ENCODE data around the gene LGALS1.

The LGALS1 gene

GRCh38 chr22:37664249-37665101 lies 11.0 kb upstream of the LGALS1 start:
- no peak for DNase-seq

DNA sequence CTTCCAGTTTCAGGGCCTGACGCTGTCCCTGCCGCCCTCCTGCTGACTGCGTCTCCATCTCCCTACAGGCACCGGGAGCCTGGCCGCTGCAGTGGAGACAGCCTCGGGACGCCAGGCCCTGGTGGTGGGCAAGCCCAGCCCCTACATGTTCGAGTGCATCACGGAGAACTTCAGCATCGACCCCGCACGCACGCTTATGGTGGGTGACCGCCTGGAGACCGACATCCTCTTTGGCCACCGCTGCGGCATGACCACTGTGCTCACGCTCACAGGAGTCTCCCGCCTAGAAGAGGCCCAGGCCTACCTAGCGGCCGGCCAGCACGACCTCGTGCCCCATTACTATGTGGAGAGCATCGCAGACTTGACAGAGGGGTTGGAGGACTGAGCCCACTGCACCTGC lies 9.9 kb upstream of the LGALS1 start:
- no peak for DNase-seq

DNA sequence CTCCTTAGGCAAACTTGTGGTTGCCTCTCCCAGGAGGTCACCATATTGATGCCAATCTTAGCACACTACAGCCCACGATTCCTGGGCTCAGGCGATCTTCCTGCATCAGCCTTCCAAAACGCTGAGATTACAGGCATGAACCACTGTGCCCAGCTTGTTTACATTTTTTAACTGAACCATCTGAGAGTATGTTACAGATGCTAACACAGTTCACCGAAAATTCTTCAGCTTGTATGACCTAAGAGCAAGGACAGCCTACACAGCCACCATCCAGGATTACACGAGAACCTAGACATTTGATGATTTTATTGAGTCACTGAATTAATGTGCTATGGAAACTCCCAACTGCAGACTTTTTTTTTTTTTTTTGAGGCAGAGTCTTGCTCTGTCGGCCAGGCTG lies 5.8 kb upstream of the LGALS1 start:
- no peak for DNase-seq

- DNase-seq: no peak
These were observed 3.1 kb upstream of the LGALS1 start for GRCh38 chr22:37672206-37672919.

- DNase-seq: no peak
These were observed 2.4 kb upstream of the LGALS1 start for GRCh38 chr22:37672920-37673455.

- no peak for DNase-seq
These were observed 1.2 kb upstream of the LGALS1 start for GRCh38 chr22:37674248-37674647.

- DNase-seq: no peak
These were observed 697 bp downstream of the LGALS1 start for GRCh38 chr22:37675930-37676735.

GRCh38 chr22:37676736-37677492 lies 1.5 kb downstream of the LGALS1 start:
- peak; percentile 85 for DNase-seq

DNA sequence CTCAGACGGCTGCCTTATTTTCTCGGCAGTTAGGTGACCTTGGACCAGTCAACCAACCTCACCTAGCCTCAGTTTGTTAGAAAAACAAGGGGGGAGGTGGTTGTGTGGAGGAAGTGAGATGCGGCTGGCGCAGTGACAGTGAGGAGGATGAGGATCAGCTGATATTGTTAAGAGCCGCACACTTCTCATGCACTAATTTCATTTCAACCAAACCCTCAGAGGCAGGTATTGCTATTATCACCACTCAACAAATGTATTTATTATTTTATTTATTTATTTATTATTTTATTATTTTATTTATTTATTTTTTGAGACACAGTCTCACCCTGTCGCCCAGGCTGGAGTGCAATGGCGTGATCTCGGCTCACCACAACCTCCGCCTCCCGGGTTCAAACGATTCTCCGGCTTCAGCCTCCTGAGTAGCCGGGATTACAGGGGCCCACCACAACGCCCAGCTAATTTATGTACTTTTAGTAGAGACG lies 2.1 kb downstream of the LGALS1 start:
- no peak for DNase-seq

DNA sequence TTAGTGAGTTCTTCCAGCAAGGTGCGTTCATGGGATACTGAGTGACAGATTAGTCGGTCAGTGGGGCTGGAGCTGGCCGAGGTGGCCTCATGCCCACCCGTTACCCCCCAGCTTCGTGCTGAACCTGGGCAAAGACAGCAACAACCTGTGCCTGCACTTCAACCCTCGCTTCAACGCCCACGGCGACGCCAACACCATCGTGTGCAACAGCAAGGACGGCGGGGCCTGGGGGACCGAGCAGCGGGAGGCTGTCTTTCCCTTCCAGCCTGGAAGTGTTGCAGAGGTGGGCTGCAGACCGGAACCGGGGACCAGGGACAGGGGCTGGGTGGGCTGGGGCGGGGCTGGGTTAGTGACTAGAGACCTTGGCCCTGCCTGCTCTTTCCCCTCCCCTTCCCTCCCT lies 2.9 kb downstream of the LGALS1 start:
- DNase-seq: no peak

GRCh38 chr22:37679670-37680069 lies 4.2 kb downstream of the LGALS1 start:
- no peak for DNase-seq

DNA sequence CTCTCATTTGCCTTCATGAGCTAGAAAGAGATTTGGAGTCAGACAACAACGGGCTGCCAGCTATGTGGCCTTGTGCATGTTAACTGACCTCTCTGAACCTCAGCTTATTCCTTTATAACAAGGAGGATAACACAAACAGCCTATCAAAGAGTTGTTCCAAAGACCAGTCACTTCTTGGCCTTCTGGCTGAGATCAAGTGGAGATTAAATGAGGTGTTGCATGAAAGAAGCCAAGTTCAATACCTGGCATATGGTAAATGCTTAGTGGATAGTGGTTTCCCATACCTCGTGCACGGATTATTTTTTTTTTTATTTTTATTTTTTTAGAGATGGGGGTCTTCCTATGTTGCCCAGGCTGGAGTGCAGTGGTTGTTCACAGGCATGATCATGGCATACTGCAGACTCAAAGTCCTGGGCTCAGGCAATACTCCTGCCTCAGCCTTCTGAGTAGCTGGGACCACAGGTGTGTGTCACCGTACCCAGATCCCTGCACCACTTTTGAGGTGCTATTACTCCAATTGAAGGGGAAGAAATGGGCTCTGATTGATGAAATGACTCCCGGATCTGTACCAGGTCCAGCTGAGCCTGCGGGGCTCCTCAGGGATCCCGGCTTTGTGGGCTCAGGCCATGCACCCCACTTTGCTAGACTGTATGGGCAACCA lies 4.9 kb downstream of the LGALS1 start:
- no peak for DNase-seq

- no peak for DNase-seq
These were observed 5.6 kb downstream of the LGALS1 start for GRCh38 chr22:37681001-37681424.

DNA sequence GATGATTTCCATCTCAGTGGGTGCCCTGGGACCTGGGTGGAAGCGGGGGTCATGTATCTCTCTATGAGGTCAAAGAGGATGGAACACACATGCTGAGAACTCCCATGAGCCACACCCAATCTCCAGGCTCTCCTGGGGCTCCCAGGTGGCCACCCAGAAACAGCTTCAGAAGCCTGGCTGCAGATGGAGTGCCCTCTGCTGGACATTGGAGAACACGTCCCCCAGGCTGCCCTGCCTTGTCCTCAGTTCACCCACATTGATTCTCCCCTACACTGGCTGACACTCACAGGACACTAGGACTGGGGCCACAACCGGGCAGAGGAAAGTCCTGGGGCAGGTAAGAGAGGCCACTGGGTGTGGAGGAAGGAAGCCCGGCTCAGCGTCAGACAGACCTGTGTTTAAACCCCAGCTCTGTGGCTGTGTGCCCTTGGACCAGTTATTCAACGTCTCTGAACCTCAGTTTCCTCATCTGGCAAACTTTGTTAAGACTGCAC lies 6.2 kb downstream of the LGALS1 start:
- DNase-seq: peak; percentile 69

- peak; percentile 9 for DNase-seq
These were observed 9.6 kb downstream of the LGALS1 start for GRCh38 chr22:37684803-37685615.

DNA sequence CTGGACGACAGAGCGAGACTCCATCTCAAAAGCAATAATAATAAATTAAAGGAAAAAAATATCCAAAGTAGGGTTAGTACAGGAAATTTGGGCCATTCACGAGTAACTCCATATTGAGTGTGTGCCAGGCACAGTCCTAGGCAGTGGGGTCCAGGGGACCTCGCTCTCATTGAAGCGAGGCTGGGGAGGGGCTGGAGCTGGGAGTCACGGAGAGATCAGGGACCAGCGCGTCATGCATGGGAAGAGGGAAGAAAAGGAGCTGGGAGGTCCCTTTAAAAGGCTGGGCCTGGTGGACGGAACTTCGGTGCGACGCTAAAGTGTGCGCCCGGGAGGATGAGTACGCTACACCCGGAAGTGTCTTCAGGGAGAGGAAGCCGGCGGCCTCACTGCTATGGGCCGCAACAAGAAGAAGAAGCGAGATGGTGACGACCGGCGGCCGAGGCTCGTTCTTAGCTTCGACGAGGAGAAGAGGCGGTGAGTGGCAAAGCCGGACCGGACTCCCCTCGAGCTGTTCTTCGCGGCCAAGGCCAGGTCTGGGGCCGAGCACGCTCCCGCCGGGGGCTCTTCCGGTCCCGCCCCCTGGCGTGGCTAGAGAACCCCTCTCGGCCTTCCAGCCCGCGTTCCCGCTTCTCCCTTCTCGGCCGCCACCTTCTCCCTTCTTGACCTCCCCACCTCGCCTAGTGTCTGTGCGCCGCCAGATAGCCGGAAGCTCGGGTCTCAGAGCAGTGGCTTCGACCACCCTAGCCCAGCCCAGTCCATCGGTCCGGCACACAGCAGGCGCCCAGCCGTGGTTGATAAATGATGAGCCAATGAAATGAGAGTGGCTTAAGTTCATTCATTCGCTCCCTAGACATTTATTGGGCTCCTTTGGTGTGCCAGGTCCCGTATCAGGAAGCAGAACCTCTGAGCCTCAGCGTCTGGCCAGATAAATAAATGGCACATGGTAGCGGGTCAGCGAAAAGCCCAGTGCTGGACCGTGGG lies 10.9 kb downstream of the LGALS1 start, which contains the start of gene NOL12:
Gene NOL12 (plus strand): TSS at position 342 of the 981 bp plus-strand sequence. CDS start 50 bp downstream, at position 392.
- peak; percentile 78 for DNase-seq

DNA sequence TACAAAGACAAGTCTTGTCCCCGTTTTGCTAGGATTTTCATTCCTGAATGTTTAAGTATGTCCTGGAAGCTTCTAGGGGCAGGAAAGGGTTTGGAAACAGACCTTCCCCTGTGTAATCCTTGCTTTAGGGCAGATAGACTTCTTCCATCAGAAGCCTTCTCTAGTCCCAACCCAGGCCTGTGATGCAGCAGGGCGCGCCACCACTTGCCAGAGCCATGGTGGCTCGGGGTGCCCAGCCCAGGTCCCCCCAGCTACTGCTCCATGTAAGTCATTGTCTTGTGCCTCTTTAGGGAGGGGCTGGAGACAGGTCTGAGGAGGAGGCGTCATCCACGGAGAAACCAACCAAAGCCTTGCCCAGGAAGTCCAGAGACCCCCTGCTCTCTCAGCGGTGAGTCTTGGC lies 15.0 kb downstream of the LGALS1 start:
- no peak for DNase-seq

DNA sequence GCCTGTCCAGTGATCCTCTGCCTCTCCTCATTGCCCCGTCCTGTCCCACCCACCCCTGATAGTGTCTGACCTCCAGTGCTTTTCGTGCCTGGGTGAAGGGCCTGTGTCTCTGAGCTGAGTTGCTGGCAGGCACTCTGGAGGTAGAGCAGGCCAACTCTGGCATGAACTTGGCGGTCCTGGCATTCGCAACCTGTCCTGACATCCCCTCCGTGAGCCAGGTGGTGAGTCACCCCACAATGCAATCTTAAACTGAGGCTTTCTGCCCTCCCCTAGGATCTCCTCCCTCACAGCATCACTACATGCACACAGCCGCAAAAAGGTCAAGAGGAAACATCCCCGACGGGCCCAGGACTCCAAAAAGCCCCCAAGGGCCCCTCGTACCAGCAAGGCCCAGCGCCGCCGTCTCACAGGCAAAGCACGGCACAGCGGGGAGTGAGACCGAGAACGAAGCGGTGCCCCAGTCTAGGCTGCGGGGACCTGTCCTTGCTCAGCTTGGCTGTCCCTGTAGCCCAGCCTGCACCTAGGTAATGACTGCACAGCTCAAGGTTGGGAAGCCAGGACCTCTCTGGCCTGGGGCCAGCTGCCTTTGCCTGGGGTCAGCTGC lies 15.6 kb downstream of the LGALS1 start:
- DNase-seq: no peak
